ENCODE measurements around the gene IGFBP1. TPM values are rescaled to one million over a fixed set of nuclear protein-coding genes. Genes with fewer than 3 reads are reported as not detected.

IGFBP1 gene
- total RNA-seq, 4 donors from 2014 or later, result 0.49 to 3.6 TPM; not detected in 2

DNA sequence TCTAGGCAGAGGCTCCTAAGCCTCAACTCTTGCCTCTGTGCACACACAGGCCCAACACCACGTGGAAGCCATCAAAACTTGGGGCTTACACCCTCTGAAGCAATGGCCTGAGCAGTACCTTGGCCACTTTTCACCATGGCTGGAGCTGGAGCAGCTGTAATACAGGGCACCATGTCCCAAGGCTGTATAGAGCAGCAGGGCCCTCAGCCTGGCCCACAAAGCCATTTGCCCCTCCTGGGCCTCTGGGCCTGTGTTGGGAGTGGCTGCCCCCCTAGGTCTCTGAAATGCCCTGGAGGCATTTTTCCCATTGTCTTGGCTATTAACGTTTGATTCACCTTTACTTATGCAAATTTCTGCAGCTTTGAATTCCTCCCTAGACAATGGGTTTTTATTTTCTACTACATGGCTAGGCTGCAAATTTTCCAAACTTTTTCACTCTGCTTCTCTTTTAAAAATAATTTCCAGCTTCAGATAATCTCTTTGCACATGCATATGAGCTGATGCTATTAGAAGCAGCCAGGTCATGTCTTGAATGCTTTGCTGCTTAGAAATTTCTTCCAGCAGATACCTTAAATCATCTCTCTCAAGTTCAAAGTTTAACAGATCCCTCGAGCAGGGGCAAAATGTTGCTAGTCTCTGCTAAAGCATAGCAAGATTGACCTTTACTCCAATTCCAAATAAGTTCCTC is 9.7 kb upstream of the IGFBP1 start:
- intact Hi-C loops (cut with DNase I; ENCODE audit: low total_unique reads) (no loop called here), in situ Hi-C loops (cut with MboI; ENCODE audit: low sequenced_read_pairs in 4 of 4) (no loop called here)
- Histone ChIP-seq H3K27me3 (no peaks in the 10 kb centered on the region), H3K36me3 (no peaks in the 10 kb centered on the region), H3K4me3 (no peak overlapping the region), H3K9me3 (no peaks in the 10 kb centered on the region), H3K27ac (no peak overlapping the region), H3K4me1 (no peaks in the 10 kb centered on the region)
- ATAC-seq, result no peak
- no peak for DNase-seq
- TF ChIP-seq, protein P1, sequence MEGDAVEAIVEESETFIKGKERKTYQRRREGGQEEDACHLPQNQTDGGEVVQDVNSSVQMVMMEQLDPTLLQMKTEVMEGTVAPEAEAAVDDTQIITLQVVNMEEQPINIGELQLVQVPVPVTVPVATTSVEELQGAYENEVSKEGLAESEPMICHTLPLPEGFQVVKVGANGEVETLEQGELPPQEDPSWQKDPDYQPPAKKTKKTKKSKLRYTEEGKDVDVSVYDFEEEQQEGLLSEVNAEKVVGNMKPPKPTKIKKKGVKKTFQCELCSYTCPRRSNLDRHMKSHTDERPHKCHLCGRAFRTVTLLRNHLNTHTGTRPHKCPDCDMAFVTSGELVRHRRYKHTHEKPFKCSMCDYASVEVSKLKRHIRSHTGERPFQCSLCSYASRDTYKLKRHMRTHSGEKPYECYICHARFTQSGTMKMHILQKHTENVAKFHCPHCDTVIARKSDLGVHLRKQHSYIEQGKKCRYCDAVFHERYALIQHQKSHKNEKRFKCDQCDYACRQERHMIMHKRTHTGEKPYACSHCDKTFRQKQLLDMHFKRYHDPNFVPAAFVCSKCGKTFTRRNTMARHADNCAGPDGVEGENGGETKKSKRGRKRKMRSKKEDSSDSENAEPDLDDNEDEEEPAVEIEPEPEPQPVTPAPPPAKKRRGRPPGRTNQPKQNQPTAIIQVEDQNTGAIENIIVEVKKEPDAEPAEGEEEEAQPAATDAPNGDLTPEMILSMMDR (IDR thresholded peaks at IDR 0.05 in 4 of 5, conservative IDR thresholded peaks at IDR 0.05 in 1 of 5), result no peak
- no peak for TF ChIP-seq POLR2A (IDR thresholded peaks at IDR 0.05)

DNA sequence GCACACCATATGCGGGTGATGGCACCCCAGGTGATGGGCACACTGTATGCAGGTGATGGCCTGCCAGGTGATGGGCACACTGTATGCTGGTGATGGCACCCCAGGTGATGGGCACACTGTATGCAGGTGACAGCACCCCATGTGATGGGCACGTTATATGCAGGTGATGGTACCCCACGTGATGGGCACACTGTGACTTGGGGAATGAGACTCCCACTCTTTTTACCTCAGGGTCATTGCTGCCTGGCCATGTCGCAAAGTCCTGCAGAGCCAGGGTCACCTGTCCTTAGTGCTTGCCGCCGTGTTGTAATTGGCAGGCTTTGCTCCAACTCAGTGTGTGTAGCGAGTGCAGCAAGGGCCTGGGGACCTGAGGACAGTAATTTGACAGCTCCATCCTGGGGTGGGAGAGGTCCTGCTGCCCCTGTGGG is 7.8 kb upstream of the IGFBP1 start:
- peaks cover 0 to 5% (median 2%) of the 10 kb centered on the region in 3 donors for H3K27me3 ChIP-seq
- H3K4me3 ChIP-seq, result no peak overlapping the region
- in situ Hi-C loops (cut with MboI; ENCODE audit: low sequenced_read_pairs in 4 of 4), result no loop called here
- TF ChIP-seq POLR2A (IDR thresholded peaks at IDR 0.05), result no peak
- TF ChIP-seq, protein P1 (IDR thresholded peaks at IDR 0.05 in 4 of 5, conservative IDR thresholded peaks at IDR 0.05 in 1 of 5), result no peak
- no peaks in the 10 kb centered on the region for H3K4me1 ChIP-seq
- DNase-seq (no peak), ATAC-seq (no peak)
- no peaks in the 10 kb centered on the region for H3K9me3 ChIP-seq
- H3K36me3 ChIP-seq, result no peaks in the 10 kb centered on the region
- H3K27ac ChIP-seq, result no peak overlapping the region
- intact Hi-C loops (cut with DNase I; ENCODE audit: low total_unique reads), result no loop called here

DNA sequence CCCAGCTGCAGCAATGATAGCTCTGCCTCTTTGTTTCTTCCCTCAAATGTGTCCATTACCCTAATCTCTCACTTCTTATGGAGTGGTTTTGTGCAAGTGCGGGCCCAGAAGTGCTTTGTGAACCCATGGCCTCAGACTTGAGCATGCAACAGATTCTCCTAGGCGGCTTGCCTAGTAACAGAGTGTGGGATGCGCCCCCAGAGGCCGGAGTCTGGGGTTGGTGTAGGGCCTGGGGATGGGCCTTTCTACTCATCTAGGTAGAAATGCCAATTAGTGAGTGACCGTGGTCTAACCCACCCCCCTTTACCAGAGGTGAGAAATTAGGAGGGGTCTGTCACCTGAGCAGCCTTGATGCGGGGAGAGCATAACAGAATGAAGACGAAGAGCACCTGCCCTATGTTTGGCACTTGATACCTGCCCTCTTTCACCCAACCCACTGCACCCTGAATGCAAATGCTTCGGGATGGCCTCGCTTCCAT is 7.0 kb upstream of the IGFBP1 start:
- no peaks in the 10 kb centered on the region for H3K9me3 ChIP-seq
- H3K27ac ChIP-seq, result no peak overlapping the region
- peaks cover 5% of the 10 kb centered on the region in 3 donors for H3K27me3 ChIP-seq
- no peaks in the 10 kb centered on the region for H3K36me3 ChIP-seq
- intact Hi-C loops (cut with DNase I; ENCODE audit: low total_unique reads) (no loop called here), in situ Hi-C loops (cut with MboI; ENCODE audit: low sequenced_read_pairs in 4 of 4) (no loop called here)
- ATAC-seq (no peak), DNase-seq (no peak)
- H3K4me1 ChIP-seq, result no peaks in the 10 kb centered on the region
- TF ChIP-seq, protein P1 (IDR thresholded peaks at IDR 0.05 in 4 of 5, conservative IDR thresholded peaks at IDR 0.05 in 1 of 5), result no peak
- TF ChIP-seq POLR2A (IDR thresholded peaks at IDR 0.05), result no peak
- no peak overlapping the region for H3K4me3 ChIP-seq

DNA sequence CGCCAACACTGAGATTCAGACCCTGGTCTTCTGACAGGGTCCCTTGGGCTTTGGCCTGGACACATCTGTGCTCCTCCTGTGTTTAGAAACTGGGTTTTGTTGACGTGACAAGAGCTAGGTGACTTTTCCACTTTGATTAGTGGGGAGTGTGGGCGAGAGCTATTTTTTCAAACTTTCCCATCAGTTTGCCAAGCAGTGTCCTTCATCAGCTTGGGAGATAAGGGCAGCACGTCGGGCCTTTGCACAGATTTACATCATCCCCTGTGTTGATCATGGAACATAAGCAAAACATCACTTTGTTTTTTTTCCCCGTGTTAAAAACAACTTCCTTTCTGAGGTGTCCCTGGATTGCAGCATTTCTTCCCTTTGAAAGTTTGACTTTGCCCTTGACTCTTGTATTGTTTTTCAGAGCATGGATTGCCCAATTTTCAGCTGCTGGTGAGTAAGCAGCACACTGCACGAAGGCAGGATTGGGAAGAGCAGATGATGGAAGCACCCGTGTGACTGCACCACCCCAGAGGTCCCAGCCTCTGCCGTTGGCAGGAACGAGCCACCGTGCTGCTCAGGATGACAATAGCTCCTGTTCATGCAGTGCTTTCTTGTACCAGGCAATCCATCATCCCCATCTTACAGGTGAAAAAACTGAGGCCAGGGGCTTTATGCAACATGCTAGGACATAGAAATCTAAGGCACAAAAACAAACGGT is 6.4 kb upstream of the IGFBP1 start:
- intact Hi-C loops (cut with DNase I; ENCODE audit: low total_unique reads), result no loop called here
- in situ Hi-C loops (cut with MboI; ENCODE audit: low sequenced_read_pairs in 4 of 4), result no loop called here
- peaks cover 6 to 10% (median 7%) of the 10 kb centered on the region in 3 donors for H3K27me3 ChIP-seq
- H3K9me3 ChIP-seq, result no peaks in the 10 kb centered on the region
- no peak overlapping the region for H3K4me3 ChIP-seq
- ATAC-seq, result no peak
- H3K4me1 ChIP-seq, result no peaks in the 10 kb centered on the region
- DNase-seq, result no peak
- H3K27ac ChIP-seq, result no peak overlapping the region
- no peak for TF ChIP-seq POLR2A (IDR thresholded peaks at IDR 0.05)
- TF ChIP-seq, protein P1 (IDR thresholded peaks at IDR 0.05 in 4 of 5, conservative IDR thresholded peaks at IDR 0.05 in 1 of 5), result no peak
- H3K36me3 ChIP-seq, result no peaks in the 10 kb centered on the region
